Esophagus muscularis mucosa (tissue), 3 donors: Measurements from ENCODE around the gene TGFBRAP1.

Source experiments
- POLR2A ChIP-seq: fragments of 450-650 bp; IDR thresholded peaks from one replicate; pipeline ENCODE4 v1.6.1; 2017; ENCODE audit warnings: antibody characterized with exemption, moderate library complexity, mild to moderate bottlenecking, low read depth
- POLR2AphosphoS5 ChIP-seq, 2 donors: sonication (generic); formaldehyde crosslinking; IDR thresholded peaks; one replicate each; pipeline ENCODE4 v1.6.1; 2017; ENCODE audit warnings: antibody characterized with exemption in 2 of 2
- TF ChIP-seq, protein P1 (sequence below), 3 experiments: fragments of 200-600 bp in 2 of 3; fragments of 450-650 bp in 1 of 3; sonication (generic) in 2 of 3; IDR thresholded peaks; one replicate each; pipeline ENCODE4 v1.5.1; 2017 to 2019; ENCODE audit warnings: antibody characterized with exemption in 3 of 3, mild to moderate bottlenecking in 2 of 3, moderate library complexity in 1 of 3

- TF ChIP-seq, protein P1, sequence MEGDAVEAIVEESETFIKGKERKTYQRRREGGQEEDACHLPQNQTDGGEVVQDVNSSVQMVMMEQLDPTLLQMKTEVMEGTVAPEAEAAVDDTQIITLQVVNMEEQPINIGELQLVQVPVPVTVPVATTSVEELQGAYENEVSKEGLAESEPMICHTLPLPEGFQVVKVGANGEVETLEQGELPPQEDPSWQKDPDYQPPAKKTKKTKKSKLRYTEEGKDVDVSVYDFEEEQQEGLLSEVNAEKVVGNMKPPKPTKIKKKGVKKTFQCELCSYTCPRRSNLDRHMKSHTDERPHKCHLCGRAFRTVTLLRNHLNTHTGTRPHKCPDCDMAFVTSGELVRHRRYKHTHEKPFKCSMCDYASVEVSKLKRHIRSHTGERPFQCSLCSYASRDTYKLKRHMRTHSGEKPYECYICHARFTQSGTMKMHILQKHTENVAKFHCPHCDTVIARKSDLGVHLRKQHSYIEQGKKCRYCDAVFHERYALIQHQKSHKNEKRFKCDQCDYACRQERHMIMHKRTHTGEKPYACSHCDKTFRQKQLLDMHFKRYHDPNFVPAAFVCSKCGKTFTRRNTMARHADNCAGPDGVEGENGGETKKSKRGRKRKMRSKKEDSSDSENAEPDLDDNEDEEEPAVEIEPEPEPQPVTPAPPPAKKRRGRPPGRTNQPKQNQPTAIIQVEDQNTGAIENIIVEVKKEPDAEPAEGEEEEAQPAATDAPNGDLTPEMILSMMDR (IDR thresholded peaks at IDR 0.05): no peak
- TF ChIP-seq POLR2AphosphoS5 (IDR thresholded peaks at IDR 0.05) (no peak), POLR2A (no peak)
These were observed 20.4 kb downstream of the TGFBRAP1 start for GRCh38 chr2:105309147-105309545.
